ENCODE results near the gene HTR6. TPM values are rescaled to one million over a fixed set of nuclear protein-coding genes. Genes with fewer than 3 reads are reported as not detected.

The HTR6 gene
- total RNA-seq (2014; rRNA removed; shearing (Covaris generic)) (not detected in 2 replicates), polyA plus RNA-seq (2016; fragmentation: Nextera tagmentation; extraction: Ambion mirVana) (0.09 TPM in 1 of 2 replicates, not detected in the other)

DNA sequence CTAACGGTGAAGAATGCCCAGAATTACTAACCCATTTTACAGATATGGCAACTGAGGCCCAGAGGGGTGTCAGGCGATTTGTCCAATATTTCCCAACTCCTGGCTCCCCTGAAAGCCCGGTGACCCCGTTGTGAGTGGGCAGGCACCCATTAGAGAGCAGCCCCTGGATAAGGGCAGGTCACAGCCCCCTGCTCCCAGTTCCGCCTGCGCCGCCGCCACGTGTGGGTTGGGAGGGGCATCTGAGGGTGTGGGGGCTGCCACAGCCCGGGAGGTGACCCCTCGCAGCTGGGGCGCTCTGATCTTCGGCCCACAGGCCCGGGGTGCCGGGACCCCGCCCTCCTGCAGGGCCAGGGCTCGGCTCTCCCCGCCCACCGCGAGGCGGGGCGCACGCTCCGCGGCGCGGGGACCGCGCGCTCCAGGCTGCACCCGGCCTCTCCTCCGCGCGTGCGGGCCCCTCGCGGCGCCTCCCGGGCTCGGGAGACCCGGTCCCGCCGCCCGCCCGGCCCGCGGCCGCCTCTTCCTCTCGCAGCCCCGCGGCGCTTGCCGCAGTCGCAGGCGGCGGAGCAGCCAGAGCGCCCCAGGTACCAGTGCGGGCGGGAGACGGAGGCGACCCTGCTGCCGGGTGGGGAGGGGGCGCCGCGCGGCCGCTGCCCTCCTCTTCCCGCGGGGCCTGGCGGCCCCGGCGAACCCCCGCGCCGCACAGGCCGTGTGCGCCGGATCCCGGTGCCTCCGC lies at the start of gene HTR6:
TSS of gene HTR6 (plus strand) at position 423 of the 733 bp plus-strand sequence. CDS start 879 bp downstream, outside the sequence.
- Histone ChIP-seq H3K9ac (no peak within 1 kb of the TSS), H3K4me1 (ENCODE audit: insufficient read depth) (peaks cover under 1% of the 10 kb centered on the region; the same call in 1 of the 2 replicates), H4K20me1 (ENCODE audit: insufficient read depth) (no peaks in the 10 kb centered on the region), H3F3A (ENCODE audit: insufficient read depth) (0 out of 2 replicates have a peak, but pooled peaks cover 5% of the 10 kb centered on the region), H3K4me2 (ENCODE audit: unreplicated experiment) (peak within 1 kb of the TSS; percentile 62), H3K4me3 (peak within 1 kb of the TSS; percentile 58), H3K9me3 (ENCODE audit: low read depth) (no peaks in the 10 kb centered on the region), H2AFZ (no peak within 1 kb of the TSS), H3K9me2 (ENCODE audit: insufficient read depth) (no peaks in the 10 kb centered on the region), H3K27me3 (replicated peaks; ENCODE audit: insufficient read depth) (peaks cover 25% of the 10 kb centered on the region), H3K27ac (no peak within 1 kb of the TSS), H3K79me2 (ENCODE audit: insufficient read depth) (no peaks in the 10 kb centered on the region), H3K36me3 (ENCODE audit: low read depth) (no peaks in the 10 kb centered on the region)
- TF ChIP-seq EZH2 (IDR thresholded peaks at IDR 0.05; ENCODE audit: insufficient read depth, poor library complexity, severe bottlenecking) (no peak), EZH2phosphoT487 (IDR thresholded peaks at IDR 0.05; ENCODE audit: insufficient read depth, low read depth) (no peak)
- WGBS, 2 experiments (ENCODE audit: low coverage in 1 of 2, low lambda C conversion rate in 2 of 2, missing lambda C conversion rate in 2 of 2), result 4 to 13% methylated on average over 4 to 28 of the region's 80 CpGs
- in situ Hi-C loops (cut with MboI), result no loop called here
- DNase-seq, result peak; percentile 35

DNA sequence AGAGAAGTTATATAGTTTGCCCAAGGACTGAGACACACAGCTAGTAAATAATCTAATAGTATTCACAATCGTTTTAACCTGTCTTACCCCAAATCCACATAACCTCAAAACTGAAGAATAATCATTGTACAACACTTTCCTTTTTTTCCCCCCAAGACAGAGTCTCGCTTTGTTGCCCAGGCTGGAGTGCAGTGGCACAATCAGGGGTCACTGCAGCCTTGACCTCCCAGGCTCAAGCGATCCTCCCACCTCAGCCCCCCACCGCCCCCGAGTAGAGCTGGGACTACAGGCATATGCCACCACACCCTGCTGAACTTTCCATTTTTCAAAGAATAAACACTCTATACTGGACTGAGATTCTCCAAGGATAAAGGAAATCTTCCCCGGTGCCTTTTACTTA lies 49.2 kb upstream of the HTR6 start:
- peaks cover 35% of the 10 kb centered on the region for H3K4me1 ChIP-seq (ENCODE audit: insufficient read depth)
- no peaks in the 10 kb centered on the region for H3K36me3 ChIP-seq (ENCODE audit: low read depth)
- H3K79me2 ChIP-seq (ENCODE audit: insufficient read depth), result peaks cover 88% of the 10 kb centered on the region
- in situ Hi-C loops (cut with MboI), result no loop called here
- no peak for TF ChIP-seq EZH2phosphoT487 (IDR thresholded peaks at IDR 0.05; ENCODE audit: insufficient read depth, low read depth)
- no peak for TF ChIP-seq EZH2 (IDR thresholded peaks at IDR 0.05; ENCODE audit: insufficient read depth, poor library complexity, severe bottlenecking)
- H2AFZ ChIP-seq, result no peak overlapping the region
- H4K20me1 ChIP-seq (ENCODE audit: insufficient read depth), result no peaks in the 10 kb centered on the region
- no peaks in the 10 kb centered on the region for H3K27me3 ChIP-seq (replicated peaks; ENCODE audit: insufficient read depth)
- no peak overlapping the region for H3K4me2 ChIP-seq (ENCODE audit: unreplicated experiment)
- H3K4me3 ChIP-seq, result no peak overlapping the region
- H3K9me2 ChIP-seq (ENCODE audit: insufficient read depth), result no peaks in the 10 kb centered on the region
- H3K9ac ChIP-seq, result no peak overlapping the region
- no peak overlapping the region for H3K27ac ChIP-seq
- 90 to 92% methylated on average over 6 of the region's 6 CpGs for WGBS, 2 experiments (ENCODE audit: low coverage in 1 of 2, low lambda C conversion rate in 2 of 2, missing lambda C conversion rate in 2 of 2)
- peaks cover 40% of the 10 kb centered on the region for H3F3A ChIP-seq (ENCODE audit: insufficient read depth)
- H3K9me3 ChIP-seq (ENCODE audit: low read depth), result no peaks in the 10 kb centered on the region
- DNase-seq, result no peak

DNA sequence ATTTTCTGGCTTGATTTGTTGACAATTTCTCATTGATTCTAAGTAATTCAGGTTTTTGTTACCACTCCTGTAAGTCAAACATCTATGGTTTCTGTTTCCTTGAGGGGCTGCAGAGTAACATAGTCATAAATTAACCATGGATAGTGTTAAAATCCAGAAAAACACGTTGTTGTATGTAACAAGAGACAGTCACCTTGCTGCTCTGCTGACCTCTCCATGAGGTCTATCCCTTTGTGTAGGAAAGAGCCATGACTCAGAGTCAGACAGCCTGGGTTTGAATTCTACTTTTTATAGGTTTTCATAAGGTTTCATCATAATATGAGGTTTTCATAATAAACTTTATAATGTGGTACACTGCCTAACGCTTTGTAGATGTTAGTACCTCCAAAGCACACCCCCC lies 48.2 kb upstream of the HTR6 start:
- peaks cover 50% of the 10 kb centered on the region for H3F3A ChIP-seq (ENCODE audit: insufficient read depth)
- H3K4me3 ChIP-seq, result no peak overlapping the region
- DNase-seq, result peak; percentile 80
- H3K27me3 ChIP-seq (replicated peaks; ENCODE audit: insufficient read depth), result no peaks in the 10 kb centered on the region
- H3K36me3 ChIP-seq (ENCODE audit: low read depth), result no peaks in the 10 kb centered on the region
- in situ Hi-C loops (cut with MboI), result no loop called here
- peaks cover 77% of the 10 kb centered on the region for H3K79me2 ChIP-seq (ENCODE audit: insufficient read depth)
- WGBS, 2 experiments (ENCODE audit: low coverage in 1 of 2, low lambda C conversion rate in 2 of 2, missing lambda C conversion rate in 2 of 2), result 10 to 15% methylated on average over 2 of the region's 2 CpGs
- H3K9me2 ChIP-seq (ENCODE audit: insufficient read depth), result no peaks in the 10 kb centered on the region
- H3K4me2 ChIP-seq (ENCODE audit: unreplicated experiment), result peak overlapping the region; percentile 47
- peak overlapping the region; percentile 62 for H3K9ac ChIP-seq
- TF ChIP-seq EZH2phosphoT487 (IDR thresholded peaks at IDR 0.05; ENCODE audit: insufficient read depth, low read depth) (no peak), EZH2 (IDR thresholded peaks at IDR 0.05; ENCODE audit: insufficient read depth, poor library complexity, severe bottlenecking) (no peak)
- peaks cover 46% of the 10 kb centered on the region for H3K4me1 ChIP-seq (ENCODE audit: insufficient read depth)
- H3K9me3 ChIP-seq (ENCODE audit: low read depth), result no peaks in the 10 kb centered on the region
- H3K27ac ChIP-seq, result peak overlapping the region; percentile 72
- H4K20me1 ChIP-seq (ENCODE audit: insufficient read depth), result no peaks in the 10 kb centered on the region
- H2AFZ ChIP-seq, result no peak overlapping the region

DNA sequence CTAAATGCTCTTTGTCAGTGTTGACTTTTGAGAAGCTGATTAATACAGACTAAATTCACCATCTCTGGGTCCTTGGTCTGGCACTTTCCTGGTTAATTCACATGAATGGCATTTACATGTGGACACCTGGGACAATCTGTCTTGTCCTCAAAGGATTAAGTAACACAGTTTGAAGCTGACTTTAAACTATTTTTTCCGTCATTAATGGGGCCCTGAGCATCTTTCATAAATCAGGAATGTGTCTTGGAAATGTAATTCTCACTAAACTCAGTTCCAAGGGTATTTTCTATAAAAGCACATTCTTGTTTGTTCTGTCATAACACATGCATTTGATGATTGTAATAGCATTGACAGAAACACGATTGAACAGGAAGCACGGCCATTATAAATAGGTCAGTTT lies 47.3 kb upstream of the HTR6 start:
- DNase-seq, result peak; percentile 29
- no peak for TF ChIP-seq EZH2 (IDR thresholded peaks at IDR 0.05; ENCODE audit: insufficient read depth, poor library complexity, severe bottlenecking)
- TF ChIP-seq EZH2phosphoT487 (IDR thresholded peaks at IDR 0.05; ENCODE audit: insufficient read depth, low read depth), result no peak
- Histone ChIP-seq H2AFZ (no peak overlapping the region), H3K36me3 (ENCODE audit: low read depth) (no peaks in the 10 kb centered on the region), H3K27ac (peak overlapping the region; percentile 72), H3K4me3 (no peak overlapping the region), H3K9me2 (ENCODE audit: insufficient read depth) (no peaks in the 10 kb centered on the region), H3K9me3 (ENCODE audit: low read depth) (no peaks in the 10 kb centered on the region), H3K79me2 (ENCODE audit: insufficient read depth) (peaks cover 69% of the 10 kb centered on the region), H3K9ac (peak overlapping the region; percentile 62), H4K20me1 (ENCODE audit: insufficient read depth) (no peaks in the 10 kb centered on the region), H3F3A (ENCODE audit: insufficient read depth) (peaks cover 58% of the 10 kb centered on the region), H3K4me2 (ENCODE audit: unreplicated experiment) (peak overlapping the region; percentile 5), H3K27me3 (replicated peaks; ENCODE audit: insufficient read depth) (no peaks in the 10 kb centered on the region), H3K4me1 (ENCODE audit: insufficient read depth) (peaks cover 54% of the 10 kb centered on the region)
- in situ Hi-C loops (cut with MboI), result no loop called here
- WGBS, 2 experiments (ENCODE audit: low coverage in 1 of 2, low lambda C conversion rate in 2 of 2, missing lambda C conversion rate in 2 of 2), result 21 to 30% methylated on average over 3 of the region's 3 CpGs
